Suprapubic skin (tissue), 4 donors: ENCODE data around the gene POLR2L. TPM values are rescaled to one million over a fixed set of nuclear protein-coding genes. Genes with fewer than 3 reads are reported as not detected.

Experiments used
- DNase-seq, 2 donors: peaks; one replicate each; pipeline ENCODE4 v3.0.0-alpha.2; 2019; ENCODE audit warnings: low spot score in 2 of 2
- H3K27ac ChIP-seq: fragments of 200-600 bp; sonication (generic); one replicate; pipeline ENCODE4 v1.5.1; 2019
- H3K27me3 ChIP-seq: fragments of 200-600 bp; sonication (generic); one replicate; pipeline ENCODE4 v1.5.1; 2019
- H3K36me3 ChIP-seq: fragments of 200-600 bp; sonication (generic); one replicate; pipeline ENCODE4 v1.5.1; 2019
- H3K4me1 ChIP-seq: fragments of 200-600 bp; sonication (generic); one replicate; pipeline ENCODE4 v1.5.1; 2019
- H3K4me3 ChIP-seq: fragments of 200-600 bp; sonication (generic); one replicate; pipeline ENCODE4 v1.5.1; 2019; ENCODE audit warnings: mild to moderate bottlenecking
- H3K9me3 ChIP-seq: fragments of 200-600 bp; sonication (generic); one replicate; pipeline ENCODE4 v1.5.1; 2019
- EP300 ChIP-seq: sonication (generic); formaldehyde crosslinking; IDR thresholded peaks from one replicate; pipeline ENCODE4 v1.6.1; 2017; ENCODE audit warnings: antibody characterized with exemption
- POLR2A ChIP-seq, 2 donors: fragments of 450-650 bp; IDR thresholded peaks; one replicate each; pipeline ENCODE4 v1.6.1; 2017; ENCODE audit warnings: antibody characterized with exemption in 2 of 2, mild to moderate bottlenecking in 2 of 2, moderate library complexity in 2 of 2
- POLR2AphosphoS5 ChIP-seq, 3 donors: sonication (generic); formaldehyde crosslinking; IDR thresholded peaks; one replicate each; pipeline ENCODE4 v1.6.1; 2017; ENCODE audit warnings: antibody characterized with exemption in 3 of 3
- WGBS: methylation state at CpG from one replicate; pipeline ENCODE4 v1.1.5; 2018; 5-methylcytosine and 5-hydroxymethylcytosine counted together
- total RNA-seq, 4 donors: library from RNA; depleted of rRNA; stranded (reverse); fragments of >200 nt; gene quantifications; one replicate each; pipeline ENCODE4 v1.1.0, GENCODE V29; 2016
- TF ChIP-seq, protein P1 (sequence below), 2 donors: fragments of 200-600 bp in 1 of 2; fragments of 450-650 bp in 1 of 2; sonication (generic) in 1 of 2; IDR thresholded peaks; one replicate each; pipeline ENCODE4 v1.5.1; 2016 to 2019; ENCODE audit warnings: antibody characterized with exemption in 2 of 2, mild to moderate bottlenecking in 1 of 2, moderate library complexity in 1 of 2

Gene POLR2L
- total RNA-seq, 4 donors from 2014 or later: 31.1 to 76.4 (median 56.4) TPM

DNA sequence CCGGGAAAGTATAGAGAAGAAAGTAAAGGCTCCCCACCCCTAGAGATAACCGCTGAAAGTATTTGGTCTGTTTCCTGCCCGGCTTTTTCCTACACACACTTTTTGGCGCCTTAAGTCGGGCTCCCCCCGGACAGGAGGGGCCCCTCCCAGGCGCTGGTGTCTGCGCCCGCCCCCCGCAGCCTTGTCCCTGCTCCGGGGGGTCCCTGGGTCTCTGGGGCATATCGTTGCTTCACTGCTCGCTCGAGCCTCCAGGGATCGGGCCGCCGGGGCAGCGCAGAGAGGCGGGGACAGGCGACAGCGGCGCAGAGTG, 15.5 kb downstream of the POLR2L start:
- H3K4me3 ChIP-seq: peak overlapping the region; percentile 53
- TF ChIP-seq POLR2AphosphoS5 (IDR thresholded peaks at IDR 0.05): no peak
- TF ChIP-seq, protein P1, sequence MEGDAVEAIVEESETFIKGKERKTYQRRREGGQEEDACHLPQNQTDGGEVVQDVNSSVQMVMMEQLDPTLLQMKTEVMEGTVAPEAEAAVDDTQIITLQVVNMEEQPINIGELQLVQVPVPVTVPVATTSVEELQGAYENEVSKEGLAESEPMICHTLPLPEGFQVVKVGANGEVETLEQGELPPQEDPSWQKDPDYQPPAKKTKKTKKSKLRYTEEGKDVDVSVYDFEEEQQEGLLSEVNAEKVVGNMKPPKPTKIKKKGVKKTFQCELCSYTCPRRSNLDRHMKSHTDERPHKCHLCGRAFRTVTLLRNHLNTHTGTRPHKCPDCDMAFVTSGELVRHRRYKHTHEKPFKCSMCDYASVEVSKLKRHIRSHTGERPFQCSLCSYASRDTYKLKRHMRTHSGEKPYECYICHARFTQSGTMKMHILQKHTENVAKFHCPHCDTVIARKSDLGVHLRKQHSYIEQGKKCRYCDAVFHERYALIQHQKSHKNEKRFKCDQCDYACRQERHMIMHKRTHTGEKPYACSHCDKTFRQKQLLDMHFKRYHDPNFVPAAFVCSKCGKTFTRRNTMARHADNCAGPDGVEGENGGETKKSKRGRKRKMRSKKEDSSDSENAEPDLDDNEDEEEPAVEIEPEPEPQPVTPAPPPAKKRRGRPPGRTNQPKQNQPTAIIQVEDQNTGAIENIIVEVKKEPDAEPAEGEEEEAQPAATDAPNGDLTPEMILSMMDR (IDR thresholded peaks at IDR 0.05): no peak
- no peak for TF ChIP-seq EP300
- TF ChIP-seq POLR2A (IDR thresholded peaks at IDR 0.05): no peak
- no peak for DNase-seq
- H3K9me3 ChIP-seq: no peaks in the 10 kb centered on the region
- H3K4me1 ChIP-seq: peaks cover 74% of the 10 kb centered on the region
- H3K27me3 ChIP-seq: peaks cover 13% of the 10 kb centered on the region
- 5% methylated on average over 11 of the region's 22 CpGs for WGBS
- peaks cover 36% of the 10 kb centered on the region for H3K36me3 ChIP-seq
- H3K27ac ChIP-seq: peak overlapping the region; percentile 66

DNA sequence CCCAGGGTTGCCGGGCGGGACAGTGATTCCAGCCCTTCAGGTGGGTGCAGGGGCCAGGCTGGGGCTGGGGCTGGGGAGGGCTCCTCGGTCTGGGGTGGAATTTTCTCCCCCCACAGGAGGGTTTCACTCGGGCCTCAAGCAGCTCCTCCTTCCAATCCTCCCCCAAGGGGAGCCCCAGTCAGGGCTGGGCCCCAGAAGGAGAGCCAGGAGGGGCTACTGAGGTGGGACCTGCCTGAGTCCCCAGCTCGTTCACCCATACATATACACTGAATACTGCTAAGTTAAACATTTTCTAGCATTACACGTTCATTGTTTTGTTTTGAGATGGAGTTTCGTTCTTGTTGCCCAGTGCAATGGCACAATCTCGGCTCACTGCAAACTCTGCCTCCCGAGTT, 16.1 kb downstream of the POLR2L start:
- DNase-seq: no peak
- WGBS: 75% methylated on average over 8 of the region's 9 CpGs
- no peak for TF ChIP-seq POLR2AphosphoS5 (IDR thresholded peaks at IDR 0.05)
- TF ChIP-seq, protein P1 (IDR thresholded peaks at IDR 0.05): no peak
- no peak for TF ChIP-seq POLR2A (IDR thresholded peaks at IDR 0.05)
- TF ChIP-seq EP300: no peak
- Histone ChIP-seq H3K27ac (peak overlapping the region; percentile 66), H3K4me1 (peaks cover 74% of the 10 kb centered on the region), H3K36me3 (peaks cover 36% of the 10 kb centered on the region), H3K27me3 (peaks cover 13% of the 10 kb centered on the region), H3K4me3 (no peak overlapping the region), H3K9me3 (no peaks in the 10 kb centered on the region)

DNA sequence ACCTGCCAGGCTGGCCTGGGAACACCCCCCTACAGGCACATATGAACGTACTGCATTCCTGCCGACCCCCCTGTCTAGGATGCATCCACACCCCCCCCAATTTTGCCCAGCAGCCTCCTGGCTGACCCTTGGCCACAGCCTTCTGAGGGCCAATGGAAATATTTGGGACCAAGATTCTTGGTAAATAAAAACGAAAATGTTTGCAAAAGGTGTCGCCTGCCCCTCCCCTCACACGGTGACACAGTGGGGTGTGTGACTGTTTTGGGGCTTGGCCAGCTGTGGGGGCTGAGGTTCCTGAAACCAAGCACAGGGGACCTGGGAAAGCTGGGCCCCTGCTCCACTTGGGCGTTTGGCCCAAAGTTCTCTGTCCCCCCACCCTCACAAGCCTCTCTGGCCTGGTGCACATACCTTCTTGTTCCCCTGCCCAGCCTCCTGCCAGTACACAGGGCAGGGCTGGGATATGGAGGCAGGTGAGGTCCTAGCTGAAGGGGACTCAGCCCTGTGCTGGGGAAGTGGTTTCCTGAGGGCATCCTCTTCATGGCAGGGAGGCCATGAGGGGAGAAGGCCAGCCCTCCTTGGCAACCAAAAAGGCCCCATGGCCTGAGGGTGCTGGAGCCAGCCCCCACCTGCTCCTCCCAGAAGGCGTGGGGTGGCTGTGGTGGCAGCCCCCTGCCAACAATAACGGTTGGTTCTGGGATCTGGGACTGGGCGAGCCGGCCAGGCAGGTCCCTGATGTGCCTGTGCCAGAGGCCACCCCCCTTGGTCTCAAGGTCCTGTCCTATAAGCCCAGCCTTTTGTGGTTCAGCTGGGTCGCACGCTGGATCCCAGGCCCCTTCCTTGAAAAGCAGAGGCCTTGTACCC, 16.7 kb downstream of the POLR2L start:
- no peaks in the 10 kb centered on the region for H3K9me3 ChIP-seq
- H3K27ac ChIP-seq: peak overlapping the region; percentile 66
- TF ChIP-seq EP300: no peak
- peak in 1 of 3 donors; percentile 53 for TF ChIP-seq POLR2AphosphoS5 (IDR thresholded peaks at IDR 0.05)
- H3K36me3 ChIP-seq: peaks cover 36% of the 10 kb centered on the region
- no peak for DNase-seq
- 60% methylated on average over 11 of the region's 12 CpGs for WGBS
- H3K4me1 ChIP-seq: peaks cover 74% of the 10 kb centered on the region
- H3K4me3 ChIP-seq: no peak overlapping the region
- H3K27me3 ChIP-seq: peaks cover 13% of the 10 kb centered on the region

DNA sequence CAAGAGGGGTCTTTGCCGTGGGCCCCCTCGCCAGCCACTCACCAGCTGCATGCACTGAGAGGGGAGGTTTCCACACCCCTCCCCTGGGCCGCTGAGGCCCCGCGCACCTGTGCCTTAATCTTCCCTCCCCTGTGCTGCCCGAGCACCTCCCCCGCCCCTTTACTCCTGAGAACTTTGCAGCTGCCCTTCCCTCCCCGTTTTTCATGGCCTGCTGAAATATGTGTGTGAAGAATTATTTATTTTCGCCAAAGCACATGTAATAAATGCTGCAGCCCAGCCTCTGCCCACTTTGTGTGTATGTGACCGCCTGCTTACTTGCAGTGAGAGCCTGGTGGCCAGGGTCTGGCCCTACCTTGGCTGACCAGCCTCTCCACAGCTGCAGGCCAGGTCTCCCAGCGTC, 17.4 kb downstream of the POLR2L start:
- WGBS: 88% methylated on average over 9 of the region's 11 CpGs
- TF ChIP-seq POLR2AphosphoS5 (IDR thresholded peaks at IDR 0.05) (no peak), EP300 (no peak), POLR2A (IDR thresholded peaks at IDR 0.05) (no peak)
- TF ChIP-seq, protein P1 (IDR thresholded peaks at IDR 0.05): no peak
- peaks cover 72% of the 10 kb centered on the region for H3K4me1 ChIP-seq
- no peaks in the 10 kb centered on the region for H3K9me3 ChIP-seq
- peaks cover 36% of the 10 kb centered on the region for H3K36me3 ChIP-seq
- H3K27me3 ChIP-seq: peaks cover 11% of the 10 kb centered on the region
- no peak for DNase-seq
- no peak overlapping the region for H3K4me3 ChIP-seq
- H3K27ac ChIP-seq: peak overlapping the region; percentile 66

DNA sequence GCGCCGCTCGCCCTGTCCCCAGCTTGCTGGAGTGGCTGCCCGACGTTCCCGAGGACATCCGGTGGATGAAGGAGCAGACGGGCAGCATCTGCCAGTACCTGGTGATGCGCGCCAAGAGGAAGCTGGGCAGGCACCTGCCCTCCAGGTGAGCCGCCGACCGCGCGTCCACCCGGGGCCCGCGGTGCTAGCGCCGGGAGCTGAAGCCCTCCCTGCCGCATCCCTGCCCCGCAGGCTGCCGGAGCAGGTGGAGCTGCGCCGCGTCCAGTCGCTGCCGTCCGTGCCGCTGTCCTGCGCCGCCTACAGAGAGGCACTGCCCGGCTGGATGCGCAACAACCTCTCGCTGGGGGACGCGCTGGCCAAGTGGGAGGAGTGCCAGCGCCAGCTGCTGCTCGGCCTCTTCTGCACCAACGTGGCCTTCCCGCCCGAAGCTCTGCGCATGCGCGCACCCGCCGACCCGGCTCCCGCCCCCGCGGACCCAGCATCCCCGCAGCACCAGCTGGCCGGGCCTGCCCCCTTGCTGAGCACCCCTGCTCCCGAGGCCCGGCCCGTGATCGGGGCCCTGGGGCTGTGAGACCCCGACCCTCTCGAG, 17.9 kb downstream of the POLR2L start:
- H3K4me3 ChIP-seq: no peak overlapping the region
- no peak for DNase-seq
- peaks cover 67% of the 10 kb centered on the region for H3K4me1 ChIP-seq
- WGBS: 70% methylated on average over 2 of the region's 59 CpGs
- peaks cover 36% of the 10 kb centered on the region for H3K36me3 ChIP-seq
- H3K27ac ChIP-seq: peak overlapping the region; percentile 66
- TF ChIP-seq POLR2A (IDR thresholded peaks at IDR 0.05) (no peak), EP300 (no peak), POLR2AphosphoS5 (IDR thresholded peaks at IDR 0.05) (no peak)
- no peaks in the 10 kb centered on the region for H3K9me3 ChIP-seq
- H3K27me3 ChIP-seq: peaks cover 7% of the 10 kb centered on the region
